Activated CD8-positive, alpha-beta T cell treated with anti-CD3 and anti-CD28 coated beads for 36 hours (primary cell): ENCODE data around the gene AGPAT3. TPM values are rescaled to one million over a fixed set of nuclear protein-coding genes. Genes with fewer than 3 reads are reported as not detected.

ENCODE experiments used
- ATAC-seq: fragments of 200-7000 bp; cut with Tn5 transposase; one replicate; pipeline ENCODE4 v1.10.0; 2021; ENCODE audit warnings: mild to moderate bottlenecking, moderate library complexity
- CTCF ChIA-PET: fragments of 350-600 bp; sonication (Branson Sonifier 250); formaldehyde crosslinking; loops from one replicate; lab custom pipeline; 2021; ENCODE audit warnings: antibody characterized with exemption; lab: Charles Lee
- POLR2A ChIA-PET: fragments of 350-600 bp; sonication (Branson Sonifier 250); formaldehyde crosslinking; loops from one replicate; lab custom pipeline; 2021; ENCODE audit warnings: antibody characterized with exemption; lab: Charles Lee
- DNase-seq: peaks from one replicate; pipeline ENCODE4 v3.0.0-alpha.2; 2020
- H3K27ac Mint-ChIP-seq: one replicate; pipeline ENCODE4 v1.8.0; 2021; ENCODE audit warnings: mild to moderate bottlenecking, mixed read lengths
- H3K27me3 Mint-ChIP-seq: one replicate; pipeline ENCODE4 v1.8.0; 2021; ENCODE audit warnings: mixed read lengths
- H3K36me3 Mint-ChIP-seq: one replicate; pipeline ENCODE4 v1.8.0; 2021; ENCODE audit warnings: low read depth, mixed read lengths
- H3K4me1 Mint-ChIP-seq: one replicate; pipeline ENCODE4 v1.8.0; 2021; ENCODE audit warnings: low read depth, mixed read lengths
- H3K4me3 Mint-ChIP-seq: one replicate; pipeline ENCODE4 v1.8.0; 2021; ENCODE audit warnings: mild to moderate bottlenecking, moderate library complexity, mixed read lengths
- H3K9me3 Mint-ChIP-seq: one replicate; pipeline ENCODE4 v1.8.0; 2021; ENCODE audit warnings: mixed read lengths
- intact Hi-C: fragments of 100-400 bp; cut with micrococcal nuclease; formaldehyde crosslinking; loops from one replicate; pipeline ENCODE4 v1.10.0; 2022
- total RNA-seq, 2 experiments: library from RNA; stranded (reverse); gene quantifications; one replicate each; pipeline ENCODE4 v1.2.3, GENCODE V29; 2021
- TF ChIP-seq, protein P1 (sequence below): fragments of 200-600 bp; IDR thresholded peaks from one replicate; pipeline ENCODE4 v1.8.0; 2022; ENCODE audit warnings: antibody characterized with exemption, mild to moderate bottlenecking

The AGPAT3 gene
- total RNA-seq, 2 experiments from 2014 or later = 59.3 to 62.2 TPM

DNA sequence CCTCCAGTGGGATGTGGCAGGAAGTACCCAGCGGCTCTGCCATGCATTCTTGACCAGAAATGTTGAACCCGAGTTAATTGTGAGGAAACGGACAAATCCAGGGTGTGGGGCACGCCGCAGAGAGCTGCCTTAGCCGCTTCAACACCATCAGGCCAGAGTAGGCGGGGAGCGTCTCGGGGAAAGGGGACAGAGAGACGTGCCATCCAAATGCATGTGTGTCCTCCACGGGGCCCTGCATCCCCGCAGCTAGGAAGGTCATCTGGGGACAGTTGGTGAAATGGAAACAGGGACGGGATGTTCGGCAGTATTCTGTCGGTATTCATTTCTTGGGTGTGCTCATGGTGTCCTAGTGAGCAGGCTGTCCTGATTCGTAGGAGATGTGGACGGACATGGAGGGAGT, 88.0 kb downstream of the AGPAT3 start:
- Mint-ChIP-seq H3K27me3 (no peaks in the 10 kb centered on the region), H3K4me3 (no peak overlapping the region), H3K27ac (no peak overlapping the region), H3K9me3 (peaks cover 17% of the 10 kb centered on the region), H3K36me3 (peaks cover 23% of the 10 kb centered on the region), H3K4me1 (peaks cover 24% of the 10 kb centered on the region)
- ATAC-seq = no peak
- no peak for DNase-seq
- intact Hi-C loops = no loop called here
- TF ChIP-seq, protein P1, sequence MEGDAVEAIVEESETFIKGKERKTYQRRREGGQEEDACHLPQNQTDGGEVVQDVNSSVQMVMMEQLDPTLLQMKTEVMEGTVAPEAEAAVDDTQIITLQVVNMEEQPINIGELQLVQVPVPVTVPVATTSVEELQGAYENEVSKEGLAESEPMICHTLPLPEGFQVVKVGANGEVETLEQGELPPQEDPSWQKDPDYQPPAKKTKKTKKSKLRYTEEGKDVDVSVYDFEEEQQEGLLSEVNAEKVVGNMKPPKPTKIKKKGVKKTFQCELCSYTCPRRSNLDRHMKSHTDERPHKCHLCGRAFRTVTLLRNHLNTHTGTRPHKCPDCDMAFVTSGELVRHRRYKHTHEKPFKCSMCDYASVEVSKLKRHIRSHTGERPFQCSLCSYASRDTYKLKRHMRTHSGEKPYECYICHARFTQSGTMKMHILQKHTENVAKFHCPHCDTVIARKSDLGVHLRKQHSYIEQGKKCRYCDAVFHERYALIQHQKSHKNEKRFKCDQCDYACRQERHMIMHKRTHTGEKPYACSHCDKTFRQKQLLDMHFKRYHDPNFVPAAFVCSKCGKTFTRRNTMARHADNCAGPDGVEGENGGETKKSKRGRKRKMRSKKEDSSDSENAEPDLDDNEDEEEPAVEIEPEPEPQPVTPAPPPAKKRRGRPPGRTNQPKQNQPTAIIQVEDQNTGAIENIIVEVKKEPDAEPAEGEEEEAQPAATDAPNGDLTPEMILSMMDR = no peak
- POLR2A ChIA-PET = no interaction called here
- CTCF ChIA-PET = interaction anchor here (2.0 kb wide), 1 partner anchor 13 kb away, joined by 7 read pairs; no protein-coding TSS in a partner anchor

DNA sequence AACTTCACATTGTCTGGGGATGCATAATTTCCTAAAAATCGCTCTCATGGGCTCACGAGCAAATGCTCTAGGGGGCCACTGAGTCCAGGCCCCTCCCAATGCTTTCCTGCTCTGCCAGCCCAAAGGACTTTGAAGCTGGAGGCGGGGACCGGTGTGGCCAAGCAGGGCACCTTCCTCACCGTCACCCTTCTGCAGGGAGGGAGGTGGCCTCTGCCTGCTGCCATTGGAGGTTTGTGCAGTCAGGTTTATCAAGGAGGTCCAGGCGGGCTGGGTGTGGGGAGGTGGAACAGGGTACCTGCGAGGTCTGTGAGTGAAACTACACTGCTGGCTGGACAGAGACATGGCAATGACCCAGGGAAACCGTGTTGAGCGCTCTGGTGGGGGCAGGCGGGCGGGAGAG, 89.0 kb downstream of the AGPAT3 start:
- intact Hi-C loops = no loop called here
- Mint-ChIP-seq H3K4me1 (peaks cover 24% of the 10 kb centered on the region), H3K27ac (no peak overlapping the region), H3K36me3 (peaks cover 16% of the 10 kb centered on the region), H3K4me3 (no peak overlapping the region), H3K9me3 (peaks cover 10% of the 10 kb centered on the region), H3K27me3 (no peaks in the 10 kb centered on the region)
- ChIA-PET CTCF (interaction anchor here (2.0 kb wide), 1 partner anchor 14 kb away, joined by 7 read pairs; no protein-coding TSS in a partner anchor), POLR2A (no interaction called here)
- DNase-seq (no peak), ATAC-seq (no peak)
- TF ChIP-seq, protein P1 = no peak

DNA sequence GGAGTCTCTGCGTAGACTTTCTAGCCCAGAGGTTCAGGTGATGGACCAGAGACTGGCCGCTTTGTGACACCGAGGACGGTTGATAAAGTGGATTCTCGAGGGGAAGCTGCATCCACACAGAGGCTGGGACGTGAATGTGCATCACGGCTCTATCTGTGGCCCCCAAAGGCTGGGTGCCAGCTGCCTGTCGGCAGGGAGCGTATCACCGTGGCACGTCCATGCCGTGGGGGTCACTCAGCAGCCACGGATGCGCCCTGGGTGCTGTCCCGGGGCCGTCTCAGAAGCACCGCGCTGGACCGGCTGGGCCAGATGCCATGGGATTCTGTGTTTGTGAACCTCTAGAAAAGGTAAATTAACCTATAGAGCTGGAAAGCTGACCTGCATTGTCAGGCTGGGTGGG, 89.9 kb downstream of the AGPAT3 start:
- DNase-seq = no peak
- ATAC-seq = no peak
- TF ChIP-seq, protein P1 = no peak
- peaks cover 17% of the 10 kb centered on the region for H3K4me1 Mint-ChIP-seq
- no peak overlapping the region for H3K4me3 Mint-ChIP-seq
- no peak overlapping the region for H3K27ac Mint-ChIP-seq
- ChIA-PET POLR2A (no interaction called here), CTCF (interaction anchor here (0.9 to 1.7 kb wide), 4 partner anchors 13 to 20 kb away, joined by 3 to 5 read pairs (median 4); no protein-coding TSS in a partner anchor)
- H3K9me3 Mint-ChIP-seq = peaks cover 1% of the 10 kb centered on the region
- intact Hi-C loops = no loop called here
- H3K27me3 Mint-ChIP-seq = no peaks in the 10 kb centered on the region
- H3K36me3 Mint-ChIP-seq = peaks cover 9% of the 10 kb centered on the region

DNA sequence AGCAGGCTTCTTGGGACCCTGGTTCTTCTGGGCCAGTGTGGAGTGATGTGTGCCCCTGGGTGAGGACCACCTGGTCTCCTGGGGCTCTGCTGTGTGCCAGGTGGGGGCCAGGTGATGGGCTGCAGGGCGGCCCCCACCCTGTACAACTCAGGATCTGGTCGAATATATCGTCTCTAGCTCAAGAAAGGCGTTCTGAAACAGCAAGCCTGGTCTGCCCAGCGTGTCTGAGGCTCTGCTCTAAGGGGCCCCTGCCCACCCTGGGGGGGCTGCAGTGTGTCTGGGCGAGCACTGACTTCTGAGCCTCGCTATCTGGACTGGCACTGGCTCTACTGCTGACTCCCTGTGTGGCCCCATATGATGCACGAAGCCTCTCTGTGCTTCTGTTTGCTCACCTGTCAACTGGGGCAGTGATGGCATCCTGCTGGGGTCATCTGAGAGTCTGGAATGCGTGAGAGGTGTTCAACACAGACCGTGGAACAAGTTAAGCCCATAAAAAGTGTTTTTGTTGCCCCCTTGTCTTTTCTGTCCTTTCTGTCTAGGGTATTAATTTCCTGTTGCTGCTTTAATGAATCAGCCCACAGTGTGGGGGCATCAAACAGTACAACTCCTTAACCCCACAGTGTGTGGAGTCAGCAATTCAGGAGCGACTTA, 91.1 kb downstream of the AGPAT3 start:
- ChIA-PET CTCF (interaction anchor here (1.6 to 1.7 kb wide), 2 partner anchors 14 to 16 kb away, joined by 4 to 5 read pairs; no protein-coding TSS in a partner anchor), POLR2A (no interaction called here)
- intact Hi-C loops = no loop called here
- DNase-seq = no peak
- H3K9me3 Mint-ChIP-seq = no peaks in the 10 kb centered on the region
- TF ChIP-seq, protein P1 = no peak
- H3K27ac Mint-ChIP-seq = no peak overlapping the region
- H3K27me3 Mint-ChIP-seq = no peaks in the 10 kb centered on the region
- ATAC-seq = no peak
- H3K4me3 Mint-ChIP-seq = no peak overlapping the region
- peaks cover 16% of the 10 kb centered on the region for H3K36me3 Mint-ChIP-seq
- H3K4me1 Mint-ChIP-seq = peaks cover 20% of the 10 kb centered on the region

DNA sequence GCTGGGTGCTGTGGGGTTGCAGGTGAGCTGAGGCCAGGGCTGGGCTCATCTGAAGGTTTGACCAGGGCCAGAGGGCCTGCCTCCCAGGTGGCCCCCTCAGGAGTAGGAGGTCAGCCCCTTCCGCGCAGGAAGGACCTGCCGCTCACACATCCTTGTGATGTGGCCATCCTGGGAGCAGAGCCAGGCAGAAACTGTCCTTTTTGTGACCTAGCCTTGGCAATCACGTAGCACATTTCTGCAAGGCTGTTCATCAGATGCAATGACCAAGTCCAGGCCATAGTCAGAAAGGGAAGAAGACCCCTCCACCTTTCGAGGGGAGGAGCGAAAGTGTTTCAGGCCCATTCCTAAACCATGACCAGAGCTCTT, 91.6 kb downstream of the AGPAT3 start:
- Mint-ChIP-seq H3K4me3 (no peak overlapping the region), H3K27ac (no peak overlapping the region), H3K4me1 (peaks cover 25% of the 10 kb centered on the region), H3K36me3 (peaks cover 19% of the 10 kb centered on the region), H3K9me3 (no peaks in the 10 kb centered on the region), H3K27me3 (no peaks in the 10 kb centered on the region)
- TF ChIP-seq, protein P1 = no peak
- DNase-seq = no peak
- CTCF ChIA-PET = no interaction called here
- no peak for ATAC-seq
- intact Hi-C loops = no loop called here
- POLR2A ChIA-PET = no interaction called here
